SU-DHL-6 (cell line): ENCODE results near the gene CNOT6L.

Experiments used
- H2AFZ ChIP-seq: fragments of 200-600 bp; sonication (generic); 2 replicates; pipeline ENCODE4 v1.6.1; 2014; ENCODE audit warnings: low read depth, mild to moderate bottlenecking, moderate library complexity, mixed read lengths, antibody characterized with exemption, low read length; ENCODE audit not compliant: severe bottlenecking
- H3F3A ChIP-seq: fragments of 200-600 bp; shearing (Covaris generic); 2 replicates; pipeline ENCODE4 v1.6.0; 2016; ENCODE audit warnings: antibody characterized with exemption, mild to moderate bottlenecking; ENCODE audit not compliant: insufficient read depth
- H3K27ac ChIP-seq: fragments of 200-600 bp; sonication (generic); 2 replicates; pipeline ENCODE4 v1.5.1; 2016; ENCODE audit warnings: low read depth, mild to moderate bottlenecking, low read length, moderate library complexity, mixed read lengths
- H3K27me3 ChIP-seq: fragments of 200-600 bp; sonication (generic), shearing (Covaris generic); 2 replicates; pipeline ENCODE4 v1.6.0; 2014; ENCODE audit warnings: mild to moderate bottlenecking, low read length
- H3K36me3 ChIP-seq: fragments of 200-600 bp; sonication (generic); 2 replicates; pipeline ENCODE4 v1.6.1; 2014; ENCODE audit warnings: mild to moderate bottlenecking, low read length, mixed read lengths
- H3K4me2 ChIP-seq: fragments of 300-600, 200-600 bp; shearing (Covaris generic), sonication (generic); 2 replicates; pipeline ENCODE4 v1.6.0; 2014; ENCODE audit warnings: low read length, low read depth, mild to moderate bottlenecking; ENCODE audit not compliant: poor library complexity, severe bottlenecking
- H3K4me3 ChIP-seq: fragments of 200-600 bp; sonication (generic); 2 replicates; pipeline ENCODE4 v1.5.1; 2014; ENCODE audit warnings: antibody characterized with exemption, low read length, mild to moderate bottlenecking, mixed read lengths; ENCODE audit not compliant: insufficient read depth, poor library complexity, severe bottlenecking
- H3K79me2 ChIP-seq: fragments of 200-600 bp; sonication (generic); 2 replicates; pipeline ENCODE4 v1.6.1; 2014; ENCODE audit warnings: mild to moderate bottlenecking, low read length, moderate library complexity; ENCODE audit not compliant: insufficient read depth
- H3K9ac ChIP-seq: fragments of 200-600 bp; sonication (generic); 2 replicates; pipeline ENCODE4 v1.7.0; 2014; ENCODE audit warnings: mild to moderate bottlenecking, low read length
- H3K9me2 ChIP-seq: fragments of 200-600 bp; sonication (generic); replicated peaks from 2 replicates; pipeline ENCODE4 v1.6.1; 2014; ENCODE audit warnings: low read length; ENCODE audit not compliant: insufficient read depth
- H3K9me3 ChIP-seq: fragments of 200-600 bp; sonication (generic); 2 replicates; pipeline ENCODE4 v1.6.1; 2014; ENCODE audit warnings: low read length, mixed read lengths; ENCODE audit not compliant: insufficient read depth
- H4K20me1 ChIP-seq: fragments of 200-600 bp; sonication (generic); 2 replicates; pipeline ENCODE4 v1.6.1; 2014; ENCODE audit warnings: low read depth, mild to moderate bottlenecking, antibody characterized with exemption, low read length, moderate library complexity, mixed read lengths
- EZH2phosphoT487 ChIP-seq: fragments of 200-600 bp; sonication (generic), shearing (Covaris generic); conservative IDR thresholded peaks from 2 replicates; pipeline ENCODE4 v1.6.1; 2018; ENCODE audit warnings: mild to moderate bottlenecking, antibody characterized with exemption, low read length, moderate library complexity, mixed read lengths
- TF ChIP-seq, protein P1 (sequence below): fragments of 200-600 bp; sonication (generic); IDR thresholded peaks from one replicate; pipeline ENCODE4 v1.5.1; 2017; ENCODE audit warnings: antibody characterized with exemption, mild to moderate bottlenecking, low read length, moderate library complexity; ENCODE audit not compliant: insufficient read depth, poor library complexity, severe bottlenecking

CNOT6L gene

DNA sequence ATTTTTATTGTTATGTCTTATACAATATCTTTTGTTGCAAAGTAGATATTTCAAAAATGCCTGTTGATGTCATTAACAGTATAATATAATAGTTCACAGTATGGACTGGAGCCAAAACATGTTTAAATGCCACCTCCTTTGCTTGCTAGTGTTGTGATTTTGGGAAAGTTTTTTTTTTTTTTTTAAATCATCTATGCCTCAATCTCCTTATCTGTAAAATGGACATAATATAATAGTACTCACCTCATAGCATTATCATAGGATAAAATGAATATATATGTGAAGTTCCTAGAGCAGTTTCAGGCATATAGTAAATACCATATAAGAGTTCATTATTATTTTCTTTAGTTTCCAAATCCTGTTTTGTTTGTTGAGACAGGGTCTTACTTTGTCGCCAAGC is 25.2 kb upstream of the CNOT6L start:
- H3F3A ChIP-seq: no peaks in the 10 kb centered on the region
- H3K9ac ChIP-seq: no peak overlapping the region
- no peak overlapping the region for H3K27ac ChIP-seq
- H3K9me3 ChIP-seq: no peaks in the 10 kb centered on the region
- H3K9me2 ChIP-seq: no peaks in the 10 kb centered on the region
- no peaks in the 10 kb centered on the region for H3K27me3 ChIP-seq
- TF ChIP-seq, protein P1, sequence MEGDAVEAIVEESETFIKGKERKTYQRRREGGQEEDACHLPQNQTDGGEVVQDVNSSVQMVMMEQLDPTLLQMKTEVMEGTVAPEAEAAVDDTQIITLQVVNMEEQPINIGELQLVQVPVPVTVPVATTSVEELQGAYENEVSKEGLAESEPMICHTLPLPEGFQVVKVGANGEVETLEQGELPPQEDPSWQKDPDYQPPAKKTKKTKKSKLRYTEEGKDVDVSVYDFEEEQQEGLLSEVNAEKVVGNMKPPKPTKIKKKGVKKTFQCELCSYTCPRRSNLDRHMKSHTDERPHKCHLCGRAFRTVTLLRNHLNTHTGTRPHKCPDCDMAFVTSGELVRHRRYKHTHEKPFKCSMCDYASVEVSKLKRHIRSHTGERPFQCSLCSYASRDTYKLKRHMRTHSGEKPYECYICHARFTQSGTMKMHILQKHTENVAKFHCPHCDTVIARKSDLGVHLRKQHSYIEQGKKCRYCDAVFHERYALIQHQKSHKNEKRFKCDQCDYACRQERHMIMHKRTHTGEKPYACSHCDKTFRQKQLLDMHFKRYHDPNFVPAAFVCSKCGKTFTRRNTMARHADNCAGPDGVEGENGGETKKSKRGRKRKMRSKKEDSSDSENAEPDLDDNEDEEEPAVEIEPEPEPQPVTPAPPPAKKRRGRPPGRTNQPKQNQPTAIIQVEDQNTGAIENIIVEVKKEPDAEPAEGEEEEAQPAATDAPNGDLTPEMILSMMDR: no peak
- TF ChIP-seq EZH2phosphoT487: no peak
- H3K79me2 ChIP-seq: no peaks in the 10 kb centered on the region
- H3K4me3 ChIP-seq: no peak overlapping the region
- H3K4me2 ChIP-seq: no peak overlapping the region
- H2AFZ ChIP-seq: no peak overlapping the region
- H3K36me3 ChIP-seq: no peaks in the 10 kb centered on the region
- no peaks in the 10 kb centered on the region for H4K20me1 ChIP-seq

DNA sequence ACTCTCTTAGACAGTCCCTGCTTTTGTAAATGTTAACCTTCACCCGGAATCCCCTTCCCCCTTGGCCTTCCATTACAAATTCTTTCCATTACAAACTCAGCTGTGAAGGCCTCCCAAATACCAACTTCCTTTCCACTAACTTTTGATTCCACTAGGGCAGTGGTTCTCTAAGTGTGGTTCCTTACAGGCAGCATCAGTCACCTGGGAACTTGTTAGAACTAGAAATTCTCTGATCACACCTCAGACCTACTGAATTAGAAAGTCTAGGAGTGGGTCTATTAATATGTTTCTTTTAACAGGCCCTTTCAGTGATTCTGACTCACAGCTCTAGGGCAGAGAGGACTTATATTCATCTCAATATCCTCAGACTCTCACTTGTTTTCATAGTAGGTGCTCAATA is 24.5 kb upstream of the CNOT6L start:
- no peak overlapping the region for H3K4me3 ChIP-seq
- no peaks in the 10 kb centered on the region for H3K79me2 ChIP-seq
- no peak overlapping the region for H3K27ac ChIP-seq
- no peaks in the 10 kb centered on the region for H3F3A ChIP-seq
- no peaks in the 10 kb centered on the region for H3K9me3 ChIP-seq
- H3K9me2 ChIP-seq: no peaks in the 10 kb centered on the region
- no peaks in the 10 kb centered on the region for H3K36me3 ChIP-seq
- TF ChIP-seq, protein P1: no peak
- TF ChIP-seq EZH2phosphoT487: no peak
- H4K20me1 ChIP-seq: no peaks in the 10 kb centered on the region
- no peak overlapping the region for H3K4me2 ChIP-seq
- H3K9ac ChIP-seq: no peak overlapping the region
- H3K27me3 ChIP-seq: no peaks in the 10 kb centered on the region
- H2AFZ ChIP-seq: no peak overlapping the region

DNA sequence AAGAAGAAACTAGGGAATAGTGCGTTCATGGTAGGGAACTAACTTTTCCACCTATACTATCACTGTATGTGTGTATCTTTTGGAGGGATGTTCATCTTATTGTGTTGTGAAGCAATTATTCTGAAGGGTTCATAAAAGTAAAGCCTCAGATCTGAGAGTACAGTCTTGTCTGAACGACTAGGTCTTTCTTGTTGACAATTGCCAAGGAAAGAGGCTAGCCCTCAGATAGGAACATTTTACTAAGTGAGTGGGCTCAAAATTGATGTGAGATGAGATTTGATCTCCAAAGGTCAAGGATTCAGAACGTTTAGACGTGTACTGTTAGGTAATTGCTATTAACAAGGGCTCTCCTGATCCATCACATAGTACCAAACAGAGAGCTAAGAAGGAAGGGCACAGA is 15.2 kb upstream of the CNOT6L start:
- no peaks in the 10 kb centered on the region for H3K9me3 ChIP-seq
- no peaks in the 10 kb centered on the region for H3K27me3 ChIP-seq
- TF ChIP-seq EZH2phosphoT487: no peak
- TF ChIP-seq, protein P1: no peak
- H3K79me2 ChIP-seq: no peaks in the 10 kb centered on the region
- H3K9ac ChIP-seq: no peak overlapping the region
- H3K36me3 ChIP-seq: no peaks in the 10 kb centered on the region
- H3K4me3 ChIP-seq: no peak overlapping the region
- H2AFZ ChIP-seq: no peak overlapping the region
- no peaks in the 10 kb centered on the region for H4K20me1 ChIP-seq
- no peak overlapping the region for H3K4me2 ChIP-seq
- H3K9me2 ChIP-seq: no peaks in the 10 kb centered on the region
- H3K27ac ChIP-seq: no peak overlapping the region
- no peaks in the 10 kb centered on the region for H3F3A ChIP-seq
